ENCODE data around the gene HMGB3.
A peak's percentile ranks its signal among the peaks of the same experiment; 100 is the strongest.
"Not testable (repeated sequence)": the region's sequence is repeated elsewhere in the genome, so short reads cannot be mapped to it uniquely, and the experiment has no call there.

The HMGB3 gene

DNA sequence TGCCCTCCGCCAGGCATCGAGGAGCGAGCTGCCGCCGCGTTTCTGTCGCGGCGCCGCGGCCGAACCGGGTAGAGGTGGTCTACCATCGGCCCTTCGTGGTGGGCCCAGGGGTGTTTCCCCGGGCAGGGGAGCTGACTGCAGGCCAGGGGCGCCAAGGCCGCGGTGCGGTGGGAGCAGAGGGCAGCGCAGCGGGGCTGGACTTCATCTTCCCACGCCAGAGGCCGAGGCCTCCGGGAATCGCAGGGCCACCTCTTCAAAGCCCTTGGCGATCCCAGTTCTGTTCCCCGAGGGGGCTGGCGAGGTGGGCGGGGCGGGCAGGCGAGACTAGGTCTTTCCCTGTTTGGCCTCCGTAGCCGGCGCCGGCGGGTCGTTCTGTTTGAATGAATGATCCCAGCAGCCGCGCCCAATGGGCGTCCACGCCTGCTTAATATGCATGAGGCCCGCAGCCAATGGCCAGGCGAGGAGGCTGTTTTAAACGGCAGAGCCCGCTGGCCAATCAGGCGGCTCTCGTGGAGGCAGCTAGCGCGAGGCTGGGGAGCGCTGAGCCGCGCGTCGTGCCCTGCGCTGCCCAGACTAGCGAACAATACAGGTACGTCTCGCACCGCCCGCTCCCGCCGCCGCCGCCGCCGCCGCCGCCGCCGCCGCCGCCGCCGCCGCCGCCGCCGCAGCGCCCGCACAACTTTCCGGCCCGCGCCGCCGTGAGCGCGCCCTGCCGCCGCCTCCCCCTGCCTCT lies at the start of gene HMGB3:
TSS of gene HMGB3 (plus strand) at position 548 of the 733 bp plus-strand sequence. CDS start 2,265 bp downstream, outside the sequence.
- peak; percentile 49 for DNase-seq

DNA sequence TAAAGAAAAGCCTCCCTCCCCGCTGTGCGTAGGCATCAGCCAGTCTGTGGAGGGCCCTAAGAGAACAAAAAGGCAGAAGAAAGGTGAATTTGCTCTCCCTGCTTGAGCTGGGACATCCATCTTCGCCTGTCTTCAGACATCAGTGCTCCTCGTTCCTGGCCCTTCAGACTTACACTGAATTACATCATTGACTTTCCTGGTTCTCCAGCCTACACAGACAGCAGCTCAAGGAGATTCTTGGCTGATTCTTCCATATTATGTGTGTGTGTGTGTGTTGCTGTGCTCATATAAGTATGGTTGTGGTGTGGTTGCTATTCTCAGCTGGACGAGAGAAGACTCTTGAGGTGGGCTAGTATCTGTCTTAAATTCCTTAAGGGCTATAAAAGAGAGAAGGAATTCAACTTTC lies 49.2 kb upstream of the HMGB3 start:
- DNase-seq = no peak

DNA sequence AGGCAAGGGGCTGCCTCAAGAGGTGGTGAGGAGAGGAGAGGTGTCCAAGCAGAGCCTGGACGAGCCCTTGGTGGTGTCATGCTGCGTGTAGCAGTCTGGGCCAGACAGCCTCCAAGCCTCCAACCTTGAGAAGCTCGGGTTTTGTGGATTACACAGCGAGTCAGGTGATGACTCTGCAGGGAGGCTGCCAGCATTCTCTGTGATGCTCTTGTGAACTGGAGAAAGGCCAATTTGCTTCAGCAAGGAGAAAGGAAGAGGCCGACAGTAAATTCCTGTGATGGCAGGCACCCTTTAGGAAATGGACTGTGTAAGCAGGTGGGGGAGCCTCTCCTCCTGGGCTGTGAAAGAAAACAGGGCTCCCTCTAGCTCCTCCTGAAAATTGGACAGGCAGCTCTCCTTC lies 48.7 kb upstream of the HMGB3 start:
- DNase-seq = no peak

DNA sequence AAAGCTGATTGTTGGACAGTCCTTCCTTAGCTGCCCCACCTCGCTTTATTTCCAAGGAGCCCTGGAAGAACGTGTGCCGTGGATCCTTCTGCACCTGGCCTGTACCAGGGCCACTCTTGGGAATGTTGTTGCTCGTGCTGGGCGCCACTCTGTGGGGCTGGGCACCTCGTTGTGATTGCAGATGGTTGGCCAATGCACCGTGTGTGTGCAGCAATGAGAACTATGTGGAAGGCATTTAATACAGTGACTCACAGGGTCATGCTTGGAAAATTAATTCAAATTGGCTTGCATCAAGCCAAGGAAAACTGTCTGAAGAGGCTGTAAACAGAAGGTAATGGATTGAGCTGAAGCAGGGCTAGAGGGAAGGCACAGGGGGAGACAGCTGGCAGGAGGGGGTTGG lies 47.7 kb upstream of the HMGB3 start:
- DNase-seq = no peak

DNA sequence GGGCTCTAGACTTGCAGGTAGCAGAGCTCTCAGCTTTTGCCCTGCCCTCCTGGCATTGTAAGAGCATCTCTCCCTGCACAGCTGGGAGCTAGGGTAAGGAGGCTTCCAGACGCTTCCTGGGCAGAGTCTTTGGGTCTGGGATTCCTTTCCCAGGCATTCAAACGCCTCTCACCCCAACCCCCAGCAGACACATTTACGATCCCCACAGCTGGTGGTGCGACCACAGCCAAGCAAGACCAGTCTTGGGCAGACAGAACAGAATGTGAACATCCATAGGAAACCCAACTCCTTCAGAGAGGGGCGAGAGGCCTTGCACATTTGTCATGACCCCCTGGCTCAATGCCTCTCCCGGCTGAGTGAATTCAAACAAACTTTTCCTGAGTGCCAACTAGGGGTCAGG lies 46.6 kb upstream of the HMGB3 start:
- no peak for DNase-seq

DNA sequence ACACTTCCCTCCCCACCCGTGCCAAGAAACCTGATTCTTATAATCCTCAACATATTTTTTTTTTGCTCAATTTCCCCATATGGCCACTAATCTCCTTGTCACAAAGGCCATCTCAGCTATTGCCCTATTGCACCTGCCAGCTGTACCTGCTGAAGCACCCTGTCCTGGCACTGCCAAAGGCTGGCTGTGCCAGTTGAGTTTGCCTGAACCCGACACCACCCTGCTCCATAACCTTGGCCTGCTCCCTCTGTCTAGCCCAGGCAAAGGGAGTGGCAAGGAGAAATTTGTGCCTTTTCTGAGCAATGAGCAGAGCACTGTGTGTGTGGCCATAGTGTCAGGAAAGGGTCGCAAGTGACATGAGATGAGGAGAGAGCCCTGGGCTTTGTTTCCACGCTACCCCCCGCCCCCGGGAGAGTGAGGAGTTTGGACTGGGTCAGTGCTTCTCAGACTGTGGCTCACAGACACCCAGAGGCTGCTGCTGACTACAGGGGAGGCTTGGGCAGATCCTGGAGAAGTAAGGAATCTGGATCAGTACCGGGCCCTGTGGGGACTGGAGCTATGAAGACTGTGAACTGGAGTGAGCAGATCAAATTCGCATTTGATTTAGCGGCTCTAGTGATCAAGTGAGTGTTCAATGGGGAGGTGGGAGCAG lies 42.2 kb upstream of the HMGB3 start:
- DNase-seq = no peak

DNA sequence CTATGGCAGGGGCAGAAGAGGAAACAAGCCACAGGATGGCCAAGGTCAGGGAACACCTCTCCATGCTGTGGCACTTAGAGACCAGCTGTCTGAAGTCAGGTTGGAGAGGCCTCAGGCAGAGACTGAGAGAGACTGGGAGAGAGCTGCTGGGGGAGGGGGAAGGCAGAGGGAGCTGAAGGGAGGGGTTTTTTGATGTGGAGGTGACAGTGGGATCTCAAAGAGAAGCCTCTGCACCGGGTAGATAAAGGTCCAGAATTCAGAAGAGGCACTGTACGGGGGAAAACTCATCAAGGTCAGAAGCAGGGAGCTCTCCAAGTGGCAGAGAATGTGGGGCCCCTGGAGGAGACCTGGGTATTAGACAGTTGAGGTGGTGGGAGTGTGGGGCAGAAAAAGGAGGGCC lies 41.6 kb upstream of the HMGB3 start:
- DNase-seq = no peak

DNA sequence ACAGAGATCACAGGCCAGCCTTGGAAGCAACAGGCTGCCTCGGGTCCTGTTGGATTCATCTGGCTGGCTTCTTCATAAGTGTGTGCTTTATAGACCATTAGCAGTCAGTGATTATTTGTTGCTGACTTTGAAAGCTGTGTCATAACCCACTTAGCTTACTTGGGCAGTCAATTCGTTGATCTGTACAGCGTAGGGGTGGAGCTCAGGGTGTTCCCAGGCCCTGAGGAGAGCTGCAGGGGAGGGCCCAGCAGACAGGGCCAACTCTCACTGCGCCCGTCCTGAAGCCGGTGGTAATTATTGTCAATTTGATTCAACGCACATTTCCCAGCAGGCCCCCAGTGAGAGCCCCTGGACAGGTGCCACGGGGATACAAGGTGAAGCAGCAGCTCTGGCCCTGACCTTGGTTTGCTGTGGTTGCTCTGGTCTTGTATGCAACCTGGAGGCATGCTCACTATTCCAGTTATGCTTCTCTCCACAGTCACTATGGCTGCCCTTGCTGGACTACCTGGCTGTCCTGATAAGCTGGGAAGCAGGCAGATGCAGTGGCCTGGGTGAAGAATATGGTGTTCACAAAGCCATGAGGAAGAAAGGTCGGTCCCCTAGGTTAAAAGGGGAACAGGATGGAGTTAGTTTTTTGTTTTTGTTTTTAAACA lies 40.1 kb upstream of the HMGB3 start:
- no peak for DNase-seq

DNA sequence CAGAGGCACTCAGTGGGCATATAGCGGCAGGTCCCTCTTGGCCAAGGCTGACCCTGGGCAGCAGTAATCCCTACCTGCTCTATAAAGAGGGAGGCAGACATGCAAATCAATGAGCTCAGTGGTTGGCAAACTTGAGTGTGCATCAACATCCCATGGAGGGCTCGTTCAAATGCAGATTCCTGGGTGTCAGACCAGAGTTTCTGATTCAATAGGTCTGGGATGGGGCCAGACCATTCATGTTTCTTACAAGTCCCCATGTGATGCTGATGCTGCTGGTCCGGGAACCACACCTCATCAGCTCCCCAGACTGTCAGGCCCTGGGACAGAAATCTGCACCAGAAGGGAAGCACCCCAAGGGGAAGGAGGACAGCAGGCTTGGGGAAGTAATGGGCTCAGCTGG lies 38.9 kb upstream of the HMGB3 start:
- DNase-seq = no peak

DNA sequence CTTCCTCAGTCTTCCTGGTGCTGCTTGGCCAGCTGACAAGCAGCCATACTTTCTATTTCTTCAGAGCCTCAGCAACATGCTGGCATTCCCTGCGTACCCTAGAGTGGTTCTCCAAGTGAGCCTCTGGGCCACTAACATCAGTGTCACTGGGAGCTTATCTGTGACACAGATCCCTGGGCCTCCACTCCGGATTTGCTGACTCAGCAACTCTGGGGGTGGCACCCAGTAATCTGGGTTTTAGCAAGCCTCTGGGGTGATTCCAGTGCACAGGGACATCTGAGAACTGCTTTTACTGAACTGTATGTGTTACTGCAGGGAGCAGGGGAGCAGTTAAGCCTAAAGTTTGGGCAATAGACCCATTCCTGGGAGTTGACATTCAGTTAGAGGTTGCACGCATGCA lies 28.2 kb upstream of the HMGB3 start:
- no peak for DNase-seq

DNA sequence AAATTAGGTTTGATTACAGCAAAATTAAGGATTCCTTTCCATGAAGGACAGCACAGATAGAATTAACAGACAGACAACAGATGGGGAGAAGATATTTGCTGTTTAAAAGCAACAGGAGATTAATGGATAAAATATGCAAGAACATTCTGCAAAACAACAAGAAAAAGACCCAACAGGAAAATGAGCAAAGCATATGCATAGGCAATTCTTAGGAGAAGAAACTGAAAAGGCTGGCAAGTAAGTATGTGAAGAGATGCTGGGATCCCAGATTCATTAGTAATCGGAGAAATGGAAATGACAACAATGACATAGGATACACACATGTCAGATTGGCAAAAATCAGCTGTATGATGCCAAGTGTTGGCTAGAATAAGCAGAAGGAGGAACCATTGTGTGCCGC lies 27.5 kb upstream of the HMGB3 start:
- DNase-seq = no peak

DNA sequence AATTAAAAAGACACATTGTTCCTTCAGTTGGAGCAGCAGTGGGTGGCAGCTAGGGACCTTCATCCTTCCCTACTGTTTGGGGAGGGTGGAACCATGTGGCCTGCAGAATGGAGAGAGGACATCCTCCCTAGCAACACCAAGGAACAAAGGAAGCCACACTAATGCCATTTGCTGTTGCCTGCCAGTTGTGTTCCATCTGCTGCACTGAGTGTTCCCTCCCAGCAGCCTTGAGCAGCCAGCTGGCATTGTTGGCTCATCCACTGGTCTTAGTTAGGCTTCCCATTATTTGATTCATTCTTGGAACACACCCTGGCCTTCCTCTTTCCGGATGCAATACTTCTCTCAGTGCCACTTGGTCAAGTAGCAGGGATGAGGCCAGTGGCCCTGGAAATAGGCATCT lies 25.0 kb upstream of the HMGB3 start:
- DNase-seq = no peak

DNA sequence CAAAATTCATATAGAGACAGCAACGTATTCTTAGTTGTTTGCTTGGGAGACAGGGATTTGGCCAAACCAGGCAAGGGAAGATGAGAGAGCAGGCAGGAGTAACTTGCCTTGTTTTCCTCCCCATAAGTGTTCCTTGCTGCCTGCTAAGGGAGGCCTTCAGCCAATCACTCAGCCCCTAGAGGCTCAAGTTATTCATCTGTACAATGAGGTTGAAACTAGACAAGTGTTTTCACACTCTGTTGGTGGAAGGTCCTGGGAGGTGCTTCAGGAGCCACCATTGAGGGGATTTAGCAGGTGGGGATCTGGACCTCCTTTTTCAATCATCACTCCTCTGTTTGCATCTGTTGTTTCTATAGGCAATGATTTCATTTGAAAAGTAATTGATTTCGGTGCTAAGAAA lies 23.6 kb upstream of the HMGB3 start:
- DNase-seq = no peak

DNA sequence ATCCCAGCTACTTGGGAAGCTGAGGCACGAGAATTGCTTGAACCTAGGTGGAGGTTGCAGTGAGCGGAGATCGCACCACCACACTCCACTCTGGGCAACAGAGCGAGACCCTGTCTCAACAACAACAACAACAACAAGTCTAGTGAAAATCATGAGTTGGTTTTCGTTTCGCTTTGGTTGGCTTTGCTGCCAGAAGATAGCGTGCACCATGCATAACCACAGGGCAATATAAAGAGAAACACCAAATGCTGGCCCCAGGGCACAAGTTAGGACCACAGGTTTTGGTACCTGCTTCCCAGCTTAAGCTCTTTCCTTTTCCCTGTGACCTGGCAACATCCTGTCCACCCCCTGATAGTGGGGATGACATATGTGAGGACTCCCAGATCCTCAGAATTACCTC lies 21.5 kb upstream of the HMGB3 start:
- no peak for DNase-seq

DNA sequence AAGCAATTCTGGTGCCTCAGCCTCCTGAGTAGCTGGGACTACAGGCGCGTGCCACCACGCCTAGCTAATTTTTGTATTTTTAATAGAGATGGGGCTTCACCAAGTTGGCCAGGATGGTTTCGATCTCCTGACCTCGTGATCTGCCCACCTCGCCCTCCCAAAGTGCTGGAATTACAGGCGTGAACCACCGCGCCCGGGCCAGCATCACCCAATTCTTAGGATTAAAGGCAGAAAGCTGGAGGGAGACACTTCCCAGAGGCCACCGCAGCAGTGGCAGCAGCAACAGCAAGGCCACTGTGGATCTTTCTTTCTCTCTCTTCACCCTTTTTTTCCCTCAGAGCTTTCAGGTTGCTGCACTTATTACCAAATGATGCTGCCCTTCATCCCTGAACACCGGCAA lies 18.7 kb upstream of the HMGB3 start:
- DNase-seq = not testable (repeated sequence)

DNA sequence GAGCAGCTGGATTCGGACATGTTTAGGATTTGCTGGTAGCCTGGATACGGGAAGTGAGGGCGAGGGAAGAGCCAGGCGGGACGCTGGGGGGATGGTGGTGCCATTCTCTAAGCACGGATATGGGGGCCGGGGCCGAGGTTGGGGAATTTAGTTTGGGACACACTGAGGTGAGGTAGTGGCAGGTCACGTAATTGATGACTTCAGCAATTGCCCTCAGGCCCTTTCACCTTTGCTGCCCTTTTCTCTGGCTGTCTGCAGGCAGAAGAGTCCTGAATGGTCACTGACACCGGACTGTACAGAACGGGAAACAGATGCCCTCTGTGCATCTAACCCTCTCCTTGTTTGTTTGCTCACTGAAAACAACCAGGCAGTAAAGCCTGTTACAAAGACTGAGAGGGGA lies 16.9 kb upstream of the HMGB3 start:
- no peak for DNase-seq

DNA sequence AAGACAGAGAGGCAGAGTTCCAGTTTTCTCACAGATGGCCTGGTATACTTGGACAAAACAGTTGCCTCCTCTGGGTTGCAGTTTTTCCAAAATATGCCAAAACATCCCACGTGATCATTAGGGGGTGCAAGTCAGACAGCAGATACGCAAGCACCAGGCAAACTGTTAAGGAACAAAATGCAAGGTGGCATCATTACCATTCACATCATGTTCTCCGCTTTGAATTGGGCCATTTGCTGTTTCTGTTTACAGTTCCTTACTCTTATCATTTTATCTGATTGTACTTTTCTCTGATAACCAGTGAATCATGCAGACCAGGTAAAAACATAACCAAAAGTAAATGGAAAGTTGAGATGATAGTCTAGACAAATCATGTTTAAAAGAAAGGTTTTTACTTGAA lies 16.4 kb upstream of the HMGB3 start:
- no peak for DNase-seq

DNA sequence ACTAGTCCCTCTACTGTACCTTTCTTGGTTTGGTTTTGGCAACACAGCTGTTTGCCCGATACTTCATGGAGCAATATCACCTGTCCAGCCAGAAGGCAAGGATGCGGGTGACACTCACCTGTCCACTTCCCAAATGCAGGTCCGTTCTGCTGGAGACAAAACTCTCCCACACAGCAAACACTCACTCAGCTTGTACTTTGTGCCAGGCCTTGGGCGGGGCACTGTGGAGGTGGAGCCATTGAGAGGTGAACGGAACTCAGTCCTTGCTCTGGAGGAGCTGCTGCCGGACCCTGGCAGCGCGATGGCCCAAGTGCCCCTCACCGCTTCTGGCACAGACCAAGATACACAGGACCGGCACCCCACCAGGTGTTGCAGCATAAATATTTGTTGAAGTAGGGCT lies 15.3 kb upstream of the HMGB3 start:
- DNase-seq = no peak

DNA sequence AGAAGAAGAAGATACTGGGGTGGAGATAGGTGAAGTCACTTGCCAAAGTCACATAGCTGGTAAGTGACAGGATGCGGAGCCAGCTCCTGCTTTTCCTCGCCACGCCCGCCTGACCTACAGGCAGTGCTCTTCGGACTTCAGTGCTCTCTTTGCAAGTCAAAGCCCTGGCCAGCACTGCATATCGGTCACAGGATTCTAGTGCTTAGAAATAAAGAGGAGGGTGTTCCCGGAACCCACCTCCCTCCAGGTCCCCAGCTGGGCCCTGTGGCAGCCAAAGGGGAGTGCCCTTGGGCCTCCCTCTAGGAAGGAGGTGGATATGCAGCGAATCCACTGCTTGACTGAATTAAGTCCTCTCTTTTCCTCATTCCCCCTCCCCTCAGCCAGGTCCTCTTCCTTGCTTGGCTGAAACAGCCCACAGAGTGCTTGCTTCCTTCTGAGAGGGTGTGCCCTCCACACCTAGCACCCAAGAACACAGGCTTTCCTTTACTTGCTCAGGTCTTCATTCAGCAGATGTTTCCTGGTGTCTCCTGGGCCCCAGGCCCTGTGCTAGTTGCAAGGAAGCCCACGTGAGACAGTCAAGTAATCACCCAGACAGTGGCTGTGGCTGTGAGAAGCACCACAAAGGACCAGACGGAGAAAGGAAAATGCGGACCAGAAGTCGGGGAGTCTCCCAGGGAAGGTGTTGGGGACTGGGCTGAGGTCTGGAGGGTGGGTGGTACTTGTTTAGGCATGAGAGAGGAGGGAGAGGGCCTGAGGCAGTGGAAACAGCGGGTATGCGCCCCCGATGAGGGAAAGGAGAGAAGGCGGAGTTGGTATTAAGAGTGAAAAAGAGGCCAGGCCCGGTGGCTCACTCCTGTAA lies 14.0 kb upstream of the HMGB3 start:
- DNase-seq = no peak

DNA sequence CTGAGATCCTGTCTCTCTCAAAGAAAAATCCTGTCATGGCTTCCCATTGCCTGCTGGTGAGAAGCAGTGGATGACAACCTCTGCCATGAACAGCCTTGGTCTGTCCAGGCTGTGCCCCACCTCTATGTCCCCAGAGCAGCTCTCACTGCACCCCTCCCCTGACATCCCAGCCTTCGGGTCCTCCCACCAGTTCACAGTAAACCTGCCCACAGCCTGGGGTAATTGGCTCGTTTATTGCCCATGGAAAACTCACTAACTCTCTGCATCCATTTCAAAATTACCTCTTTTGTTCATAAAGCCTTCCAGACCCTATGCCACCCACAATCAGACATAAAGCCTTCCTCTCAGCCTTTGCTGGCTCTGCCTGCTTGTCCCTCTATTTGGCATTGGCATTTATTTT lies 10.7 kb upstream of the HMGB3 start:
- no peak for DNase-seq

DNA sequence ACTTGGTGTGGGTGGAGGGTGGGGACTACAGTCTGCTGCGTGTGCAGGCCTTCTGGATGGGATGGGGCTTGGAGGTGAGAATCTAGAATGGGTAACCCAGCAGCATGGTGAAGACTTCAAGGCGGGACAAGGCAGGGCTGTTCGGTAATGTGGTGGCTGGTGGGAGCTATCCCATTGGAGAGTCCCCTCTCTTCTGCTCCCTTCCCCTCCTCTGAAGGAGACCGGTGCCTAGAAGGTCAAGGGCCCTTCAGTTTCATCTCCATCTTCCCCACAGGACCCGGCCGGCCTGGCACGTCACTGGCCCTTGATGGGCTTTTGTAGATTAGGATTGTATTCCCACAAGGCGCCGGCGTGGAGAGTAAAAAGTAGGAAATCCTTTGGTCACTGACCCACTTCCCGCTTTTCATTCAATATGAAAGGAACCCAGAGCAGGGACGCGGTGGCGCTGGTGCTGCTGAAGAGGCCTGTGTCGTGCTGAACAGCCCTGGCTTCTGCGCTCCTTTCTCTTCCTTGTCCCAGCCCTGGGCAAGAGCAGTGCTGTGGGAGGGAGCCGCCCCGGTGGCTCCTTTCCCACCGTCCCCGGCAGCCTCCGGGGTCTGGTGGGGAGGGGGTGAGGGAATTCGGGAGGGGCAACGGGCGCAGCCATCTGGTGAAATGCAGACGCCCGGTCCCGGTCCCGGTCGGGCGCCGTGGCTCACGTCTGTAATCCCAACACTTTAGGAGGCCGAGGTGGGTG lies 7.3 kb upstream of the HMGB3 start:
- DNase-seq = no peak

DNA sequence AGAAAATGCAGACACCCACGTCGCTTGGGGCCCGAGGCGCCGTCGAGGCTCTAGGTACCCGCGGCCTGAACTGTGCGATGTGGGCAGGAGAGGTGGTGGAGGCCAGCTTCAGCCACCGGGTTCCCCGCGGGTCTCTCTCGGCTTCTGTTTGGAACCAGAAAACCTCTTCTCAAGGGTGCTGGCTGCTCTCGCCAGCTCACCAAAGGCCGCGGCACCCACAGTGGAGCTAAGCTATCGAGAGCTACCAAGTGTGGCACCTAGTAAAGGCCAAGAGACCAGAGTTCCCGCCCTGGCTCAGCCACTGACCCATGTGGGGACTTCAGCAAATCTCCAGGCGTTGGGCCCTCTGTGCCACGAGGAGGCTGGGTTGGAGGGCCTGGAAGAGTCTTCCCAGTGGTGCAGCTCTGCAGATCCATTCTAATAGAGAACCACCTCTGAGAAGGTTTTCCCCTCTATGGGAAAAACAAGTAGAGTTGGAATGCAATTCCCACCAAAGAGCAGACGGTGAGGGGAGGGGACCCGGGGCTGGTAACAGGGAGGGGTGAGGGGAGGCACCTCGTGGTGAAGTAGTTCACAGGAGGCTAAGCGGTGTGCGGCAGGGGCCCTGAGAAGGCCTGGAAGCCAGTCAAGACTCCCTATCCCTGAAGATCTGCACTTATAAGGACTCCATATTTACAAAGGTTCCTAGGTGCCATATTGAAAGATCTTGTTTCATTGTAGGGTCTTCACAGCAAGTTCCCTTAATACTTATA lies 5.5 kb upstream of the HMGB3 start:
- no peak for DNase-seq
